Measurements from ENCODE around the gene ZNF641.

- TF ChIP-seq POLR2A (IDR thresholded peaks at IDR 0.05), result no peak
- no peak for TF ChIP-seq CTCF (IDR thresholded peaks at IDR 0.05)
These were observed 11.1 kb downstream of the ZNF641 start for GRCh38 chr12:48339442-48340117.

All from right lobe of liver (tissue), 4 donors.